Measurements from ENCODE around the gene NDC80. TPM values are rescaled to one million over a fixed set of nuclear protein-coding genes. Genes with fewer than 3 reads are reported as not detected.

NDC80 gene
- total RNA-seq, 1 donor = 2.2 TPM

GRCh38 chr18:2529154-2529553 lies 42.2 kb upstream of the NDC80 start:
- no peak overlapping the region for H3K4me2 ChIP-seq (ENCODE audit: insufficient read depth, low read length)
- H3K4me3 ChIP-seq (ENCODE audit: insufficient read depth, low read length) = no peak overlapping the region
- H3K36me3 ChIP-seq (ENCODE audit: insufficient read depth, low read length) = no peaks in the 10 kb centered on the region
- no peaks in the 10 kb centered on the region for H3K4me1 ChIP-seq (ENCODE audit: insufficient read depth, low read length)
- no peaks in the 10 kb centered on the region for H3K9me3 ChIP-seq (ENCODE audit: low read depth, low read length)
- H3K27ac ChIP-seq (ENCODE audit: low read depth, low read length) = no peak overlapping the region
- TF ChIP-seq CTCF (IDR thresholded peaks at IDR 0.05; ENCODE audit: extremely low read depth, low read depth, low read length) = no peak
- H3K27me3 ChIP-seq (ENCODE audit: insufficient read depth, low read length) = no peaks in the 10 kb centered on the region
- H3K79me2 ChIP-seq (ENCODE audit: insufficient read depth, low read length) = no peaks in the 10 kb centered on the region
- DNase-seq (ENCODE audit: insufficient read length, low spot score, missing footprints) = no peak
- no peaks in the 10 kb centered on the region for H4K20me1 ChIP-seq (ENCODE audit: insufficient read depth, low read length)
- H2AFZ ChIP-seq (ENCODE audit: low read length) = no peak overlapping the region

DNA sequence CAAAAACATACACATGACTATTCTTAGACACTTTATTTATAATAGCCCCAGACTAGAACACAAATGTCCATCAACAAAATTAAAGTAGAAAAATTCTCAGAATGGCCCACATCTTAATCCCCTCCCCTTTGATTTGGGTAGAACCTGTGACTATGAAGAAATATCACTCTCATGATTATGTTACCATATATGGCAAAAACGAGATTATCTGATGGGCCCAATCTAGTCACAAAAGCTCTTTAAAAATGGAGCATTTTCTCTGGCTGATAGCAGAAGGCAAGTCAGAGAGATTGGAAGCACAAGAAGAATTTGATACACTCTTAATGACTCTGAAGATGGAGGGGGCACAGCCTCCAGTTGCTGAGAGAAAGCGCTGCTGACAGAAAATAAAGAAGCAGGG lies 39.6 kb upstream of the NDC80 start:
- Histone ChIP-seq H3K36me3 (ENCODE audit: insufficient read depth, low read length) (no peaks in the 10 kb centered on the region), H3K4me3 (ENCODE audit: insufficient read depth, low read length) (no peak overlapping the region), H3K4me2 (ENCODE audit: insufficient read depth, low read length) (no peak overlapping the region), H4K20me1 (ENCODE audit: insufficient read depth, low read length) (no peaks in the 10 kb centered on the region), H2AFZ (ENCODE audit: low read length) (no peak overlapping the region), H3K79me2 (ENCODE audit: insufficient read depth, low read length) (no peaks in the 10 kb centered on the region), H3K27me3 (ENCODE audit: insufficient read depth, low read length) (no peaks in the 10 kb centered on the region), H3K9me3 (ENCODE audit: low read depth, low read length) (no peaks in the 10 kb centered on the region), H3K27ac (ENCODE audit: low read depth, low read length) (no peak overlapping the region), H3K4me1 (ENCODE audit: insufficient read depth, low read length) (peaks cover 7% of the 10 kb centered on the region)
- DNase-seq (ENCODE audit: insufficient read length, low spot score, missing footprints) = no peak
- no peak for TF ChIP-seq CTCF (IDR thresholded peaks at IDR 0.05; ENCODE audit: extremely low read depth, low read depth, low read length)

- TF ChIP-seq CTCF (IDR thresholded peaks at IDR 0.05; ENCODE audit: extremely low read depth, low read depth, low read length) = no peak
- no peak for DNase-seq (ENCODE audit: insufficient read length, low spot score, missing footprints)
- H3K4me1 ChIP-seq (ENCODE audit: insufficient read depth, low read length) = peaks cover 17% of the 10 kb centered on the region
- H3K9me3 ChIP-seq (ENCODE audit: low read depth, low read length) = no peaks in the 10 kb centered on the region
- H3K27me3 ChIP-seq (ENCODE audit: insufficient read depth, low read length) = no peaks in the 10 kb centered on the region
- H3K79me2 ChIP-seq (ENCODE audit: insufficient read depth, low read length) = no peaks in the 10 kb centered on the region
- no peak overlapping the region for H2AFZ ChIP-seq (ENCODE audit: low read length)
- no peak overlapping the region for H3K4me3 ChIP-seq (ENCODE audit: insufficient read depth, low read length)
- H3K36me3 ChIP-seq (ENCODE audit: insufficient read depth, low read length) = no peaks in the 10 kb centered on the region
- H3K4me2 ChIP-seq (ENCODE audit: insufficient read depth, low read length) = no peak overlapping the region
- H4K20me1 ChIP-seq (ENCODE audit: insufficient read depth, low read length) = no peaks in the 10 kb centered on the region
- H3K27ac ChIP-seq (ENCODE audit: low read depth, low read length) = no peak overlapping the region
Measured at GRCh38 chr18:2532797-2533196, 38.6 kb upstream of the NDC80 start.

DNA sequence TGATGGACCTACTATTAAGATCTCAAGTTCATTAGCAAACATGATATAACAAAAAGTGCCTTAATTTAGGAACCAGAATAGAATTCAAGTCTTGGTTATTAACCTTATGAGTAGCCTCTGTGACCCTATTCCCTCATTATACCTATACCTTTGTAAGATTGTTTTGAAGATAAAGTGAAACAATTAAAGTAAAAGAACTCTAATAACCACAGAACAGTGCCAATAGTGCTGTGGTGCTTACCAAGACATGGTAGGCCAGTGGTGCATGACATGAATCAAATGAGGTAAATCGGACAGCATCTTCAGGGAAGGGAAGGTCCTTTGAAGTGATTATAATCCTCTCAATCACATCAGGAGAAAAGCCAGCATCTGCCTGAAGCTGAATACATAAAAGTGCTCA lies 36.5 kb upstream of the NDC80 start:
- no peak for TF ChIP-seq CTCF (IDR thresholded peaks at IDR 0.05; ENCODE audit: extremely low read depth, low read depth, low read length)
- H3K4me3 ChIP-seq (ENCODE audit: insufficient read depth, low read length) = no peak overlapping the region

More for the DNA sequence above, 36.5 kb upstream of the NDC80 start:
- Histone ChIP-seq H4K20me1 (ENCODE audit: insufficient read depth, low read length) (no peaks in the 10 kb centered on the region), H3K4me2 (ENCODE audit: insufficient read depth, low read length) (no peak overlapping the region), H2AFZ (ENCODE audit: low read length) (no peak overlapping the region), H3K27ac (ENCODE audit: low read depth, low read length) (no peak overlapping the region), H3K36me3 (ENCODE audit: insufficient read depth, low read length) (no peaks in the 10 kb centered on the region), H3K9me3 (ENCODE audit: low read depth, low read length) (no peaks in the 10 kb centered on the region), H3K4me1 (ENCODE audit: insufficient read depth, low read length) (peaks cover 26% of the 10 kb centered on the region), H3K79me2 (ENCODE audit: insufficient read depth, low read length) (no peaks in the 10 kb centered on the region), H3K27me3 (ENCODE audit: insufficient read depth, low read length) (no peaks in the 10 kb centered on the region)
- no peak for DNase-seq (ENCODE audit: insufficient read length, low spot score, missing footprints)

All from osteoblast (primary cell).